ENCODE results near the gene ATG2B. TPM values are rescaled to one million over a fixed set of nuclear protein-coding genes. Genes with fewer than 3 reads are reported as not detected.

Gene ATG2B
- total RNA-seq, 3 donors from 2014 or later (not counting 1 experiment from before 2014, with no cell fraction given): 34.8 to 45.6 (median 35.8) TPM

- 77% methylated on average over 4 of the region's 5 CpGs for WGBS (ENCODE audit: insufficient coverage)
- ATAC-seq: no peak
- Histone ChIP-seq H3K36me3 (ENCODE audit: control insufficient read depth, insufficient read depth, low read length) (no peaks in the 10 kb centered on the region), H3K27ac (ENCODE audit: low read length) (no peak overlapping the region), H3K27me3 (ENCODE audit: control insufficient read depth, insufficient read depth, low read length) (peaks cover 6% of the 10 kb centered on the region), H3K4me1 (ENCODE audit: control insufficient read depth, insufficient read depth, low read length) (no peaks in the 10 kb centered on the region), H3K9me3 (ENCODE audit: control insufficient read depth, insufficient read depth, low read length) (no peaks in the 10 kb centered on the region), H3K4me3 (ENCODE audit: low read length) (no peak overlapping the region)
- DNase-seq: no peak
- Mint-ChIP-seq H3K27me3 (ENCODE audit: low read depth in 2 of 2) (peaks cover 10 to 26% of the 10 kb centered on the region in 2 donors), H3K4me1 (no peaks in the 10 kb centered on the region), H3K36me3 (no peaks in the 10 kb centered on the region), H3K27ac (no peak overlapping the region), H3K4me3 (no peak overlapping the region), H3K9me3 (no peaks in the 10 kb centered on the region)
- intact Hi-C loops (cut with micrococcal nuclease): no loop called here
- TF ChIP-seq, protein P1, sequence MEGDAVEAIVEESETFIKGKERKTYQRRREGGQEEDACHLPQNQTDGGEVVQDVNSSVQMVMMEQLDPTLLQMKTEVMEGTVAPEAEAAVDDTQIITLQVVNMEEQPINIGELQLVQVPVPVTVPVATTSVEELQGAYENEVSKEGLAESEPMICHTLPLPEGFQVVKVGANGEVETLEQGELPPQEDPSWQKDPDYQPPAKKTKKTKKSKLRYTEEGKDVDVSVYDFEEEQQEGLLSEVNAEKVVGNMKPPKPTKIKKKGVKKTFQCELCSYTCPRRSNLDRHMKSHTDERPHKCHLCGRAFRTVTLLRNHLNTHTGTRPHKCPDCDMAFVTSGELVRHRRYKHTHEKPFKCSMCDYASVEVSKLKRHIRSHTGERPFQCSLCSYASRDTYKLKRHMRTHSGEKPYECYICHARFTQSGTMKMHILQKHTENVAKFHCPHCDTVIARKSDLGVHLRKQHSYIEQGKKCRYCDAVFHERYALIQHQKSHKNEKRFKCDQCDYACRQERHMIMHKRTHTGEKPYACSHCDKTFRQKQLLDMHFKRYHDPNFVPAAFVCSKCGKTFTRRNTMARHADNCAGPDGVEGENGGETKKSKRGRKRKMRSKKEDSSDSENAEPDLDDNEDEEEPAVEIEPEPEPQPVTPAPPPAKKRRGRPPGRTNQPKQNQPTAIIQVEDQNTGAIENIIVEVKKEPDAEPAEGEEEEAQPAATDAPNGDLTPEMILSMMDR (IDR thresholded peaks at IDR 0.05): no peak
Observed at GRCh38 chr14:96261053-96261452, 102.1 kb downstream of the ATG2B start.

DNA sequence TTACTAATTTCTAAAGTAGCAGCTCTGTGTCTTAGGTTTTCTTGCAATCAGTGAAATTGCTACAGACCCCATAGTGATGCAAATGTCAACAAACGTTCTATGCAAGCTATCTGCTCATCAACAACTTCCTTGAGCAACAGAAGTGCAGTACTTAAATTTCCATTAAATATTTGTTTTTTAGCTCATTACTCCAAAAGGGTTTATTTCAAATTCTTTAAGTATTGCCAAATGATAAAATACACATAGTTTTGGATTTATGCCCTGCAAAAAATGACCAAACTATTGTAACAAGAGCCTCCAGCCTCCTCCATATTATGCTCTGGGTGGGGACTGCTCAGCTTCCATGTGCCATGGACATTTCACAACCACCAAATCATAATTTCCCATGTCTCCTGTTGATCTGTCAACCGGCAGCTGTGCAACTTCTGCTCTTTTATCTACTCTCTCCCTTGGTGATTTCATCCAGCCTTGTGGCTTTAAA lies 102.8 kb downstream of the ATG2B start:
- no peak for DNase-seq
- 63% methylated on average over 2 of the region's 2 CpGs for WGBS (ENCODE audit: insufficient coverage)
- H3K4me1 Mint-ChIP-seq: no peaks in the 10 kb centered on the region
- peaks cover 7 to 26% of the 10 kb centered on the region in 2 donors for H3K27me3 Mint-ChIP-seq (ENCODE audit: low read depth in 2 of 2)
- TF ChIP-seq, protein P1 (IDR thresholded peaks at IDR 0.05): no peak
- no peak overlapping the region for H3K4me3 ChIP-seq (ENCODE audit: low read length)
- H3K27me3 ChIP-seq (ENCODE audit: control insufficient read depth, insufficient read depth, low read length): peaks cover 6% of the 10 kb centered on the region
- no peak for ATAC-seq
- no peaks in the 10 kb centered on the region for H3K4me1 ChIP-seq (ENCODE audit: control insufficient read depth, insufficient read depth, low read length)
- no peak overlapping the region for H3K27ac ChIP-seq (ENCODE audit: low read length)
- no peaks in the 10 kb centered on the region for H3K9me3 ChIP-seq (ENCODE audit: control insufficient read depth, insufficient read depth, low read length)
- intact Hi-C loops (cut with micrococcal nuclease): no loop called here
- H3K9me3 Mint-ChIP-seq: no peaks in the 10 kb centered on the region
- no peak overlapping the region for H3K4me3 Mint-ChIP-seq
- H3K36me3 ChIP-seq (ENCODE audit: control insufficient read depth, insufficient read depth, low read length): no peaks in the 10 kb centered on the region
- no peaks in the 10 kb centered on the region for H3K36me3 Mint-ChIP-seq
- H3K27ac Mint-ChIP-seq: no peak overlapping the region

DNA sequence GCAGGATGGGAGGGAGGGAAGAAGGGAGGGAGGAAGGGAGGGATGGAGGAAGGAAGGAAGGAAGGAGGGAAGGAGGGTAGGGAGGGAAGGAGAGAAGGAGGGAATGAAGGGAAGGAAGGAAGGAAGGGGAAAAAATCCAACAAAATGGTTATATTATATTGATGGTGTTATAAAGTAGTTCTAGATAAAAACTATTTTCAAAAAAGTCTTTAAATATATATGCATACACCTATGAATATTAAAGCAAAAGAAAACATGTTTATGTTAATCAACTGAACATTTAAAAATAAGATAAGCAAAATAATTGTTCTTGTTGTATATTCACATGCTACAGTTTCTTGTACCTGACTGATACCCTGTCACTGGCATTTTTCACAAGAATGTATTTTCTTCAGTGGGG lies 105.2 kb downstream of the ATG2B start:
- no peak for DNase-seq
- Mint-ChIP-seq H3K36me3 (no peaks in the 10 kb centered on the region), H3K9me3 (no peaks in the 10 kb centered on the region), H3K27ac (no peak overlapping the region), H3K4me1 (no peaks in the 10 kb centered on the region), H3K4me3 (no peak overlapping the region), H3K27me3 (ENCODE audit: low read depth in 2 of 2) (peaks cover 10 to 31% of the 10 kb centered on the region in 2 donors)
- Histone ChIP-seq H3K36me3 (ENCODE audit: control insufficient read depth, insufficient read depth, low read length) (no peaks in the 10 kb centered on the region), H3K27ac (ENCODE audit: low read length) (no peak overlapping the region), H3K9me3 (ENCODE audit: control insufficient read depth, insufficient read depth, low read length) (no peaks in the 10 kb centered on the region), H3K4me1 (ENCODE audit: control insufficient read depth, insufficient read depth, low read length) (no peaks in the 10 kb centered on the region), H3K4me3 (ENCODE audit: low read length) (no peak overlapping the region), H3K27me3 (ENCODE audit: control insufficient read depth, insufficient read depth, low read length) (peaks cover 6% of the 10 kb centered on the region)
- intact Hi-C loops (cut with micrococcal nuclease): no loop called here
- no peak for ATAC-seq
- TF ChIP-seq, protein P1 (IDR thresholded peaks at IDR 0.05): no peak

DNA sequence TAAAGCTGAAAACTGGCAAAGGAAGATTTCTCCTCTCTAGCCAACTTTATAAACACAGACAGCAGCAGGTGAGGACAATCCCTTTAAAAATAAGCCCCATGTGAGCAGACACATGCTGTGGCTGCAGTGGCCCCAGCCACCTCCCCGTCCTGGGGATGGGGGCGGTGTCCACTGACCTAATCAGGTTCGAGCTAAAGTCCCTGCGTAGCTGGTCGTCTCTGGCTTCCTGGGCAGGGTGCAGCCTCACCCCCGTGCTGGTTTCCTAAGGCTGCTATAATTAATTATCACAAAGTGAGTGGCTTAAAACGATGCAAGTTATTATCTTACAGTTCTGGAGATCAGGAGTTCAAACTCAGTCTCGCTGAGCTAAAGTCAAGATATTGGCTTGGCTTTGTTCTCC lies 106.1 kb downstream of the ATG2B start:
- no peak for ATAC-seq
- intact Hi-C loops (cut with micrococcal nuclease): no loop called here

More for the DNA sequence above, 106.1 kb downstream of the ATG2B start:
- no peaks in the 10 kb centered on the region for H3K4me1 ChIP-seq (ENCODE audit: control insufficient read depth, insufficient read depth, low read length)
- Mint-ChIP-seq H3K27me3 (ENCODE audit: low read depth in 2 of 2) (peaks cover 10 to 39% of the 10 kb centered on the region in 2 donors), H3K4me1 (no peaks in the 10 kb centered on the region), H3K36me3 (no peaks in the 10 kb centered on the region), H3K27ac (no peak overlapping the region), H3K4me3 (no peak overlapping the region), H3K9me3 (no peaks in the 10 kb centered on the region)
- peaks cover 6% of the 10 kb centered on the region for H3K27me3 ChIP-seq (ENCODE audit: control insufficient read depth, insufficient read depth, low read length)
- no peak overlapping the region for H3K4me3 ChIP-seq (ENCODE audit: low read length)
- H3K27ac ChIP-seq (ENCODE audit: low read length): no peak overlapping the region
- WGBS (ENCODE audit: insufficient coverage): 77% methylated on average over 8 of the region's 8 CpGs
- no peak for DNase-seq
- no peaks in the 10 kb centered on the region for H3K9me3 ChIP-seq (ENCODE audit: control insufficient read depth, insufficient read depth, low read length)
- no peaks in the 10 kb centered on the region for H3K36me3 ChIP-seq (ENCODE audit: control insufficient read depth, insufficient read depth, low read length)
- TF ChIP-seq, protein P1 (IDR thresholded peaks at IDR 0.05): no peak

Data from natural killer cell (primary cell).